ENCODE data around the gene GPSM1.

GPSM1 gene

GRCh38 chr9:136363949-136364748, 36.8 kb downstream of the GPSM1 start:
- no peak for DNase-seq

DNA sequence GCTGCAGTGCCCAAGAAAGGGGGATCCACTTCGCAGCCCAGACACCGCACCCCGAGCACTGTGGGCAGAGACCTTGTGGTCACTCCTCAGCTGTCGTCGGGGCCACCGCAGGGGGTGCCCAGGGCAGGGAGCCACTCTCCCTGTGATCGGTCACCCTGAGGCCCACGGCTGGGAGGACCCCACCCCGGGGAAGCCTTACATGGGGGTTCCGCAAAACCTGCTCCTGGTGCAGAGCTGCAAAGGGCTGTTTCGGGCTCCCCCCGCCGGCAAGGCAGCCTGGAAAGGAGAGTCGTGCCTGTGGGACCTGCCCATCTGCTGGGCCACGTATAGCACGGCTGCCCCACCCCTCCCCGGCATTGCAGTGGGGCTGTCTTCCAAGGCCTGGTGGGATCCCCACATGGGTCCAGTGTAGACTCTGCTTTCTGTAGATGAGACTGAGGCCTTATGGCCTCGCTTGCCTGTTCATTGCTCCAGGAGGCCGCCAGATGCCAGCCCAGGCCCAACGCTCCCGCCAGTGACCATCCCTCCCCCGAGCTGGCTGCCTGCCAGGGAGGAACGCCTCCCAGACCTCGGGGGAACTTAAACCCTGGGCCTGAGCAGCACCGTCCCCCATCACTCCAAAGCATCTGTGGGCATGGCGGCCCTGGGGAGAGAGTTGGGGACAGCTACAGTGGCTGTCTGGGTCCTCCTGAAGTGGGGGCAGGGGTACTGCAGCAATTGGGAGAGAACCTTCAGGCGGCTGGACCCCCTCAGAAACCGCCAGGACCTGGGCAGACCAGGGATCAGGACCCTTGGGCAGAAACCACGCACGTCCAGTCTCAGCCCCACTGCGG, 37.8 kb downstream of the GPSM1 start:
- no peak for DNase-seq

- DNase-seq, result no peak
These were observed 38.5 kb downstream of the GPSM1 start for GRCh38 chr9:136365775-136366222.

- no peak for DNase-seq
These were observed 39.5 kb downstream of the GPSM1 start for GRCh38 chr9:136366826-136367225.

DNA sequence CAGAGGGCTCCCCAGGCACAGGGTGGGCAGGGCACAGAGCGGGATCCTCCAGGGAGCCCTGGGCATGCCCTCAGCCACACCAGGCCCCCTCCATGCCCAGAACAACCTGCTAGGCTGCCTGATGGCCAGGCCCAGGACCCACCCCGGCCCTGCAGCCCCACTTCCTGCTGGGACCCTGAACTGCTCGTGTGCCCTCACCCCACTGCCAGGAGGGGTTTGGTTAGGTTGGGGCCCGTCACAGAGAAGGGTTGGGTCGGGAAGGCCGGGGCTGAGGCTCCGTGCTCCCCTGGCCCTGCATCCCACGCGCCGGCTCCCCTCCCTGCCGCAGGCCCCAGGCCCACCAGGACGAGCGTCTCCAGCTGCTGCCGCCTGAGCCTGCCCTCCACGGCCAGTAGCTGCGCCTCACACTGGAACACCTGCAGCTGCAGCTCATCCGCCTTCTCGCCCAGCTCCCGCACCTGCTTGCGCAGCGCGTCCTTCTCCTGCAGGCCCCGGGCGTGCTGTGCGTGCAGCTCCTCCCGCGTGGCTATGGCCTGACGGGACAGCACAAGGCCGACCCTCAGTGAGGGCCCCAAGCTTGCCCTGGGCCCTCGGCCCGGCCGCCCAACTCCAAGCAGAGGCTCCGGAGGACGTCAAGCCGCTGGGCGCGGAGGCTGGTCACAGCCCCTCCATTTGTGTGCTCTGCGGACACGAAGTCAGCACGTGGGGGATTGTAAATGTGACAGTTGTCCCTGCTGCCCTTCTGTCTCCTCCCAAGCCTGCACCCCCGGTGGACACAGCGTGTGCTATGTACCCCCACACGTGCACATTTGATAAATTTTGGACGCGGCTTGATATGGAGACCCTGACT, 40.2 kb downstream of the GPSM1 start:
- DNase-seq, result no peak

DNA sequence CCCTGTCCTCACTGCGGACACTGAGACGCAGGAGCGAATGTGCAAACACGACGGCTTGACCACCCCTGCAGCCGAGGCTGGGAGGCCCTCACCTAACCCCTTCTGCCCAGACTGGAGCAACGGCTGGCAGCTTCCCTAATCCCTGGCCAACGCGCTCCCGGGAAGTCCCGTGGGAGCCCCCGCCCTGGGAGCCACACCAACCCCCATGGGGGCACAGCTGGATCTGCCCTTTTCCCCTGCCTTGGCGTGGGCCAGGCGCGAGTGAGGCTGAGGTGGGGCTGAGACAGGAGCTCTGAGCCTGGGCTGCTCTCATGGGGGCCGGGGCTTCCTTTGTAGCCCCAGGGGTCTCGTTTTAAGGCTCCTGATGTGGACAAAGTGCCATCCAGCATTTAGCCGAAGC, 40.9 kb downstream of the GPSM1 start:
- no peak for DNase-seq

GRCh38 chr9:136370037-136370436, 42.7 kb downstream of the GPSM1 start:
- no peak for DNase-seq

DNA sequence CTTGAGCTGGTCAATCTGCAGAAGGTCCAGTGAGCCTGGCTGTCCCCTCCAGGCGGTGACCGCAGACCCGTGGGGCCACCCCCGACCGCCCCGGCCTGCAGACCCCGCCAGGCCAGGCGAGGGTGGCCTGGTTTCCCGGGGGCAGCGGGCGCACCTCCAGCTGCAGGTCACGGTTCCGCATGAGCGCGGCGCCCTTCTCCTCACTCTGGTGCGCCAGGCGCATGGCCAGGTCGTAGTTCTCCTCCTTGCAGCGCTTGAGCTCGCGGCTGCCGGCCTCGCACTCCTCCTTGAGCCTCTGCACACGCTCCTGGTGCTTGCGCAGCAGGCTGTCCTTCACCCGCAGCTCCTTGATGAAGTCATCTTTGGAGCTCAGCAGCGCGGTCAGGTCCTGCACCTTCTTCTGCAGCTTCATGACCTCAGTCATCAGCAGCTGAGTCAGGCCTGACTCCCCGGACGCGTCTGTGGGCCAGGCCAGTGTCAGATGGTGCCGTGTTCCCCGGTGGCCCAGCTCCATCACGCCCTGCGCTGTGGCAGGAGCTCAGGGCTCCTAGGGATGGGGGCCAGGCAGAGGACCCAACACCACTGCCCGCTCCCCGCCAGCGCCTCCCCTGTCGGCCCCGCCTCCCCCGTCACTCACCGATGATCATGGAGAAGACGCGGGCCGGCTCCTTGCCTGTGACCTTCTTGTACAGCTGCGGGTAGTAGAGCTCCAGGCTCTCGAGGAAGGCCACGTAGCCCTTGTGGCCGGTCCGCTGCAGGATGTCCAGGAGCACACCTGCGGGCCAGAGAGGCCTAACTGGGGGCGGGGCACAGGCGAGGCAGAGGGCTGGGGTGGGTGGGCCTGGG, 43.6 kb downstream of the GPSM1 start:
- DNase-seq, result no peak

DNA sequence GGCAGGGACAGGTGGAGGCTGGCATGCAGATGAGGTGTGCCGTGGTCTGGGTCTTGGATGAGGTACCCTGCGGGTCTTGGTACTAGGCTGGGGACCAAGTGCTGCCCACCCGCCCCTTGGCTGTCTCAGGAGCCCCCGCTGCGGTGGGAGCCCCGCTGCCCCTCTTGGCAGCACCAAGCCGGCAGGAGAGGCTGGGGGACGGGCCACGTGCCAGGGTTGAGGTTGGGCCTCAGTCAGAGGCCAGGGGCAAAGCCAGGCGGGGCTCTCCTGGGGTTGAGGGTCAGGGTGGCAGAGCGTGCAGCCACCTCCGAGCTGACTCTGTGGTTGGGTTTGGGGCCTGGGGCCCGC, 44.2 kb downstream of the GPSM1 start:
- no peak for DNase-seq

GRCh38 chr9:136372006-136372405, 44.7 kb downstream of the GPSM1 start:
- DNase-seq, result no peak

- DNase-seq, result no peak
These were observed 45.4 kb downstream of the GPSM1 start for GRCh38 chr9:136372561-136373299.

- DNase-seq, result no peak
These were observed 46.2 kb downstream of the GPSM1 start, which contains the start of gene CARD9 for GRCh38 chr9:136373300-136374182. Gene CARD9, minus strand, starts transcription at chr9:136373669. Its CDS starts 1,591 bp downstream, at chr9:136372078.

GRCh38 chr9:136374183-136374575, 46.8 kb downstream of the GPSM1 start:
- DNase-seq, result no peak

GRCh38 chr9:136375096-136375495, 47.8 kb downstream of the GPSM1 start:
- no peak for DNase-seq

DNA sequence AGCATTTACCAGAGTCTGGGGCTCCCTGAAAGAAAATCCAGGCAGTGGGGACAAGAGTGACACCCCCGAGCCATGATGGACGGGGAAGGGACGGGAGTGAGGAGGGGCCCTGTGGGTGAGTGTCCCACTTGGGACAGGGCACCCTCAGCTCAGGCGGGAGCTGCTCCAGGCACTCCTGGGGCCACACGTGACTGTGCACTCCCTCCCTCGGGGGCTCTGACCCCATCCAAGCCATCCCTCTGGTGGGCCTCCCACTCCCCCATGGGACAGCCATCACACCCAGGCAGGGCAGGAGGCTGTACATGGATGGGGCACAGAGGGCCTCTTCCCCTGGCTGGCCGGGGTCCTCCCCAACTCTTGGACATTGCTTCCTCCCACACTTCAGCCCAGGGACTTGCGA, 49.1 kb downstream of the GPSM1 start:
- no peak for DNase-seq

- DNase-seq, result no peak
These were observed 50.2 kb downstream of the GPSM1 start for GRCh38 chr9:136377341-136378169.

DNA sequence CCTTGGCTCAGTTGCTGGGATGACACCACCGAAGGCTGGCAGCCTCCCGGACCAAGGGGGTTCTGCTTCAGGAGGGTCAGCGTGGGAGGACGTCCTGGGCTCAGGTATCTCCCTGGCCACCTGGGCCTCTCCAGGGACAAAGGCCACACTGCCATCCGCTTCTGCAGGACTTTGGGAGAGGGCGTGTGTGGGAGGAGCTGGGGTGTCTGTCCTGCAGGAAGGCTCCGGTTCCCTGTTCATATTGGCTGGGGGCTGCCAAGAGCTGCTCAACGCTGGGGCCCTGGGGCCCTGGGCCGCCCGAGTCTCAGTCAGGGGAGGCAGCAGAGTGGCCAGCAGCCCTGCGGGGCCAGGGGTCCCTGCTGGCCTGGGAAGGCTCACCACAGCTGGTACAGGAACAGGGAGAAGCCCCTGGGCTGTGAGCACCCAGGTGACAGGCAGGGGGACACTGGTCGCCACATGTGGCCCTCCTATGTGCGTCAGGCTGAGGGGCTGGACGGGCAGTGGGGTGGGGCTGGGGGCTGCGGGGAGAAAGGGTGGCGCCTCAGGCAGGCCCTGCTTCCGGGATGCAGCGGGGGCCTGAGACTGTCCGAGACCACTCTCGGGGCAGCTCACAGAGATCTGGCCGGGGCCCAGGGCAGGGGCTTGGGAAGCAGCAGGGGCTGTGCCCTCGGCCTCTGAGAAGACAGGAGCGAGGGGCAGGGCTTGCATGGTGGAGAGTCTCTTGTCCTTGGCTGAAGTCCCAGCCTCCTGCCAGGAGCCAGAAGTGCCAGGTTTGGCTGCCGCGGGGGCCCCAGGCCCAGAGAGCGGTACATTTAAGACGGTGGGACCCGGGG, 51.0 kb downstream of the GPSM1 start:
- DNase-seq, result no peak

- no peak for DNase-seq
These were observed 51.6 kb downstream of the GPSM1 start for GRCh38 chr9:136379003-136379287.

- DNase-seq, result no peak
These were observed 52.1 kb downstream of the GPSM1 start for GRCh38 chr9:136379401-136379800.

All from activated CD4-positive, alpha-beta T cell treated with anti-CD3 and anti-CD28 coated beads, Interleukin-2, amount 50 U/mL, for 1 hour (primary cell).